GM19043 (cell line): ENCODE results near the gene DLG2.

Experiments used
- ATAC-seq: cut with Tn5 transposase; IDR thresholded peaks from one replicate; pipeline ENCODE4 v1.9.1; 2021; ENCODE audit warnings: low read depth; ENCODE audit not compliant: unreplicated experiment

The DLG2 gene

DNA sequence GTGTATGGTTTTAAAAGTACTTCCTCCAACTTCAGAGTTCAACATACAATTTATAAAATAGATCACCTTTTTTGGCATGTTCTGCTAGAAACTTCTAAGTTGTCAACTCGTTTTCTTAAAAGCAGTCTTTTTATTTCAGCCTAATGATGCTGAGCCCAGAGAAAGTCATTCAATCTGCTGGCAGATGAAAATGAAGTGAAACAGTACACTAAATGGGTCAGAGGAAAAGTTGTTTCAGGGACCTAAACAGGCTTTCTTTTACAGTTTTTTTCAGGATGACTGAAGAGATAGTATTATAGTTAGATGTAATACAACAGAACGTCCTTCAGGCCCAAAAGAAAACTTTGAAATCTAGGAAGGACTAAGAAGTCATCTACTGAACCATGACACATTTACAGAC is 1498.3 kb downstream of the DLG2 start:
- no peak for ATAC-seq

GRCh38 chr11:84117394-84117793 is 1509.8 kb downstream of the DLG2 start:
- ATAC-seq, result no peak

- ATAC-seq, result no peak
Observed at GRCh38 chr11:84106541-84106940, 1520.6 kb downstream of the DLG2 start.

DNA sequence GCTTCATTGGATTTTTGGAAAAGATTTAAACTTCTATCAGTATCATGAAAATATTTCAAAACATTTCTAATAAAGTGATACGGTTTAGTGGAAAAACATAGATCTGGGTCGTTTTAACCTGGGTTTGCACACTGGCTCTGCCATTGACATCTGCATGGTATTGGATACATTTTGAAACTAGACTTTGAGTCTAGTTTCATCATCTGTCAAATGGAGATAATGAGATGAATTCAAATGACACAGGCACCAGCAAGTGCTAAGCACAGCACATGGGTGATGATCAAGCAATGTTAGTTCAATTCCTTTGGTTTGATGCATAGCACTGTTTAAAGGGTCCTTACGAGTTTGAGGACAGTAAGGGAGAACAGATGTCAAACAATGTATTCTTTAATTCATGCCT is 1522.0 kb downstream of the DLG2 start:
- no peak for ATAC-seq

DNA sequence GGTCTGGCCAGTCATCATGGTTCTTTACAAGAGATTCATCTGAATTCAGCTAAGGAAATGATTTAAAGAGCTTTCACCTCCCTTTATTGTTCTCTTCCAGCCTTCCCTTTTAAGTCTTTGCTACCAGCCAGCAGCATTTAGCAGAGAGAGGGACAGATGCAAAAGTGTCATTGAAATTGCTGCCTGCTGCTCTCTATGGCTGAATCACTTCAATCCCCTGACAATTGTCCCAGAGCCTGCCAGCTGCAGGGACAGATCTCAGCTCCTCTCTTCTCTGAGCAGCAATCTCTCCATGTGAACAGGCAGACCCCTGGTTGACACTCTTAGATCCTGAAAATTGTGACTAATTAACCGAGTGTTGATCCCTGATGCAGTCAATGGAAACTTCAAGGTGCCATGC is 1524.0 kb downstream of the DLG2 start:
- no peak for ATAC-seq

GRCh38 chr11:84097186-84097585 is 1530.0 kb downstream of the DLG2 start:
- ATAC-seq, result no peak

- ATAC-seq, result no peak
Observed at GRCh38 chr11:84091212-84091986, 1535.7 kb downstream of the DLG2 start.

- no peak for ATAC-seq
Observed at GRCh38 chr11:84089072-84090057, 1537.8 kb downstream of the DLG2 start.

GRCh38 chr11:84071851-84072250 is 1555.3 kb downstream of the DLG2 start:
- ATAC-seq, result no peak

DNA sequence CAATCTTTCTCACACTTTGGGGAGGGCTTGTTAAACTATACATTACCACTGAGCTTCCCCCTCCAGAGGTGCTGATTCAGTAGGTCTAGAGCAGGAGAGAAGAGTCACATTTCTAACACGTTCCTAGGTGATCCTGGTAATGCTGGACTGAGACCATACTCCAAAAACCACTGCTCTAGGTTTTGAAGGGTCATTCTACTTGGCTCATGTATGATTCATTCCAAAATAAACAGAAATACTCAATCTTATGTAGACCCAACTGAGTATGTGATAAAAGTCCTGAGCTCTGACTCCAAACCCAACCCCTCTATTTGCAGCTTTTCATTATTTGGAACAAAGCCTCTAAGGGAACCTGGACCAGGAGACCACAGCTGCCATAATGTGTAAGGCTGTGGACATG is 1558.1 kb downstream of the DLG2 start:
- no peak for ATAC-seq

DNA sequence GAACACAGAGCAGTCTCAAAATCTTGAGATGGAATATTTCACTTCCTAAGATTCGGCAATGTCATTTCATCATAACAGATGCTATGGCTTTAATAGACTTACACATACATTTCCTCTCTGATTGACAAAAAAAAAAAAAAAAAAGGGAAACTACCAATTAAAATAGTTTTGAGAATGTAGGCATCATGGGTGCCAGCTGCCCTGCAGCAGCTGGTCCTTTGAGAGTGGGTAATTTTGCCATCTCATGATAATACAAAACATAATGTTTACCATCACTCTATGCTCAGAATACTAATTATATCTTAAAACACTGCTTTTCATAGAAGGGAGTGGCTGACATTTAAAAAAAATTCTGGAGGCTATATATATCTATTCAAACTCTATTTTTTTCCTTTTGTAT is 1565.4 kb downstream of the DLG2 start:
- ATAC-seq, result no peak

- no peak for ATAC-seq
Observed at GRCh38 chr11:84056653-84057376, 1570.3 kb downstream of the DLG2 start.

- no peak for ATAC-seq
Observed at GRCh38 chr11:84045146-84045545, 1582.0 kb downstream of the DLG2 start.

DNA sequence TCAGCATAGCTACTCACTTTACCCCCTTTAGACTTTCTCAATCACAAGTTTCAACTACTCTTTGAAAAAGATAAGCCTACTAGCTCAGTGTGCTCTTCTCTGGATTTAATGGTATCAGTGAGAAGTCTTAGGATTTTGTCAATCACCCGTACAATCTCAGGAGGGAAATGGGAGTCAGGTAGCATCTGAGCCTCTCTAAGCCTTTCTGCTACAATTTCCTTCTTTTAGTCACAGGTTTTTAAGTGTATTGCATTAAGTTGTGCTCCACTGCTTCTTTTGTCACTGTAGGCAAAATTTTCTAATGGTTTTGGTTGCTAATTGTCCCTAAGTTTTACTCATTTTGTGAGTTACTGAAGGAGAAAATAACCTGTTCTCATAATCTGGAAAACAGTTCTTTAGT is 1582.4 kb downstream of the DLG2 start:
- no peak for ATAC-seq

GRCh38 chr11:84036664-84037194 is 1590.4 kb downstream of the DLG2 start:
- ATAC-seq, result no peak

- no peak for ATAC-seq
Observed at GRCh38 chr11:84035645-84036044, 1591.5 kb downstream of the DLG2 start.

DNA sequence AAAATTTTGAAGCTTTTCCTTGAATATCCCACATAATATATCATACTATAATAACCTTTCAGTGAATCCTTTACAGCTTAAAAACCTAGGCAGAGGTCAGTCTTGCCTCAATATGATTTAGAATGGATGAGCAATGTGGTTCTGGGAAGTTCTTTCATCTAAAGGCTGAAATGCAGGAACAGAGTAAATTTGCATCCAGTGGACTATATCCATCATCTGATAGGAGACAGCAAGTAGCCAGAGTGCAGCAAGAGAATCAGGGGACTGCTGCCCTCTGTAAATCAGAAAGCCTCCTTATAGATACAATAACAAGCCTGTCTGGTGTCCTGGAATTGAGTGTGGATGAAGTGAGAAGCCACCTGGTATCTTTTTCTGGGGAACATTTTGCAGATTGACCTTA is 1592.7 kb downstream of the DLG2 start:
- ATAC-seq, result no peak

DNA sequence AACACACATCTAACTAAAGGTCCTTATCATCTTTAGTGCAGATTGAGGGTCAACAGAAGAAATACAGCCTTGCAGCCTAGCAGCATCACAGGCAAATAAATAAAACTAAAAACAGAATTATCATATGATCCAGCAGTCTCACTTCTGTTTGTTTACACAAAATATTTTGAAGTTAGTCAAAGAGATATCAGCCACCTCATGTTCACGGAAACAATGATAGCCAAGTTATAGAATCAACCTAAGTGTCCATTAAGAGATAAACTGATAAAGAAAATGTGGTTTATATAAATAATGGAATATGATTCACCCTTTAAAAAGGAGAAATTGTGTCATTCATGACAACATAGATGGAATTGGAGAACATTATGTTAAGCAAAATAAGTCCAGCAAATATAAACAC is 1602.9 kb downstream of the DLG2 start:
- ATAC-seq, result no peak

GRCh38 chr11:84022695-84023094 is 1604.4 kb downstream of the DLG2 start:
- ATAC-seq, result no peak

- ATAC-seq, result no peak
Observed at GRCh38 chr11:84022201-84022600, 1604.9 kb downstream of the DLG2 start.

- no peak for ATAC-seq
Observed at GRCh38 chr11:84021291-84021690, 1605.9 kb downstream of the DLG2 start.
